Keratinocyte (primary cell): ENCODE results near the gene NTRK1. TPM values are rescaled to one million over a fixed set of nuclear protein-coding genes. Genes with fewer than 3 reads are reported as not detected.

ENCODE experiments used
- DNase-seq: peaks from one replicate; pipeline ENCODE4 v3.0.0-alpha.2; 2011; ENCODE audit warnings: low read depth, missing footprints, low spot score
- FAIRE-seq: peaks from 2 replicates; lab custom pipeline; 2011; peaks lifted over from hg19 to GRCh38; lab: Jason Lieb, UNC
- H2AFZ ChIP-seq: 2 replicates; pipeline ENCODE4 v1.6.0; 2012; ENCODE audit warnings: low read length, control low read depth, inconsistent platforms; ENCODE audit not compliant: control insufficient read depth
- H3K27ac ChIP-seq: 2 replicates; pipeline ENCODE4 v1.5.1; 2011; ENCODE audit warnings: low read length; ENCODE audit not compliant: control insufficient read depth, insufficient read depth
- H3K27me3 ChIP-seq: 3 replicates; pipeline ENCODE4 v1.6.0; 2011; ENCODE audit warnings: low read length; ENCODE audit not compliant: control insufficient read depth, insufficient read depth; ENCODE audit errors: extremely low read depth
- H3K36me3 ChIP-seq, 2 experiments: 2 replicates in 1 of 2; 3 replicates in 1 of 2; pipeline ENCODE4 v1.5.1; 2011; ENCODE audit warnings: low read length in 2 of 2, mild to moderate bottlenecking in 1 of 2; ENCODE audit not compliant: control insufficient read depth in 2 of 2, insufficient read depth in 2 of 2; ENCODE audit errors: extremely low read depth in 1 of 2
- H3K4me1 ChIP-seq: 3 replicates; pipeline ENCODE4 v1.5.1; 2011; ENCODE audit warnings: low read length; ENCODE audit not compliant: control insufficient read depth, insufficient read depth; ENCODE audit errors: extremely low read depth
- H3K4me2 ChIP-seq: 3 replicates; pipeline ENCODE4 v1.6.0; 2011; ENCODE audit warnings: low read depth, low read length; ENCODE audit not compliant: control insufficient read depth, insufficient read depth; ENCODE audit errors: extremely low read depth
- H3K4me3 ChIP-seq, 3 experiments: fragments of 200-600 bp in 1 of 3; sonication (generic) in 1 of 3; 2 replicates in 2 of 3; 3 replicates in 1 of 3; pipeline ENCODE4 v1.5.1; 2011 to 2016; ENCODE audit warnings: low read length in 3 of 3, mild to moderate bottlenecking in 3 of 3, control low read depth in 2 of 3, inconsistent platforms in 1 of 3, low read depth in 1 of 3, mixed read lengths in 1 of 3, mixed run types in 1 of 3, moderate library complexity in 1 of 3; ENCODE audit not compliant: control insufficient read depth in 2 of 3, insufficient read depth in 2 of 3; ENCODE audit errors: extremely low read depth in 1 of 3
- H3K79me2 ChIP-seq: 2 replicates; pipeline ENCODE4 v1.6.0; 2012; ENCODE audit warnings: low read length; ENCODE audit not compliant: control insufficient read depth, insufficient read depth
- H3K9ac ChIP-seq: 3 replicates; pipeline ENCODE4 v1.6.0; 2011; ENCODE audit warnings: low read length; ENCODE audit not compliant: control insufficient read depth, insufficient read depth; ENCODE audit errors: extremely low read depth
- H3K9me1 ChIP-seq: 3 replicates; pipeline ENCODE4 v1.6.0; 2011; ENCODE audit warnings: low read length; ENCODE audit not compliant: control insufficient read depth, insufficient read depth; ENCODE audit errors: extremely low read depth
- H3K9me3 ChIP-seq: 2 replicates; pipeline ENCODE4 v1.5.1; 2012; ENCODE audit warnings: low read depth, low read length; ENCODE audit not compliant: control insufficient read depth
- H4K20me1 ChIP-seq: 3 replicates; pipeline ENCODE4 v1.6.0; 2011; ENCODE audit warnings: low read length; ENCODE audit not compliant: control insufficient read depth, insufficient read depth; ENCODE audit errors: extremely low read depth
- EZH2 ChIP-seq: IDR thresholded peaks from one replicate; pipeline ENCODE4 v1.6.1; 2012; ENCODE audit warnings: inconsistent platforms, mild to moderate bottlenecking, low read length, moderate library complexity
- dilution Hi-C: fragments of 300-500 bp; cut with MboI; formaldehyde crosslinking; loops from one replicate; pipeline ENCODE4 v1.7.0; 2020; ENCODE audit warnings: low sequenced_read_pairs; ENCODE audit not compliant: extremely low pct_ligation_motif_present
- polyA plus RNA-seq, 5 experiments: library from polyadenylated mRNA; depleted of rRNA in 3 of 5; stranded (reverse) in 3 of 5; stranded (forward) in 1 of 5; unstranded in 1 of 5; fragments of >200 nt; gene quantifications; 1 replicate in 1 of 5; 2 replicates in 3 of 5; 3 replicates in 1 of 5; pipeline versions ENCODE4 v1.2.1 to v1.2.3, GENCODE V29; 2011 to 2012; ENCODE audit warnings: missing spikeins in 2 of 5, low read depth in 1 of 5, low replicate concordance in 1 of 5
- TF ChIP-seq, protein P1 (sequence below), 3 experiments: IDR thresholded peaks in 1 of 3; conservative IDR thresholded peaks in 1 of 3; optimal IDR thresholded peaks in 1 of 3; 2 replicates in 2 of 3; 3 replicates in 1 of 3; pipeline versions ENCODE3 to v1.5.1; 2011; ENCODE audit warnings: low read length in 3 of 3, mild to moderate bottlenecking in 3 of 3, moderate library complexity in 2 of 3, control low read depth in 1 of 3, inconsistent platforms in 1 of 3; ENCODE audit not compliant: insufficient read depth in 2 of 3; ENCODE audit errors: extremely low read depth in 1 of 3

The NTRK1 gene
- polyA plus RNA-seq, 1 donor (not counting 4 experiments of a cell fraction or from before 2014, with no cell fraction given) = 0.03 TPM

DNA sequence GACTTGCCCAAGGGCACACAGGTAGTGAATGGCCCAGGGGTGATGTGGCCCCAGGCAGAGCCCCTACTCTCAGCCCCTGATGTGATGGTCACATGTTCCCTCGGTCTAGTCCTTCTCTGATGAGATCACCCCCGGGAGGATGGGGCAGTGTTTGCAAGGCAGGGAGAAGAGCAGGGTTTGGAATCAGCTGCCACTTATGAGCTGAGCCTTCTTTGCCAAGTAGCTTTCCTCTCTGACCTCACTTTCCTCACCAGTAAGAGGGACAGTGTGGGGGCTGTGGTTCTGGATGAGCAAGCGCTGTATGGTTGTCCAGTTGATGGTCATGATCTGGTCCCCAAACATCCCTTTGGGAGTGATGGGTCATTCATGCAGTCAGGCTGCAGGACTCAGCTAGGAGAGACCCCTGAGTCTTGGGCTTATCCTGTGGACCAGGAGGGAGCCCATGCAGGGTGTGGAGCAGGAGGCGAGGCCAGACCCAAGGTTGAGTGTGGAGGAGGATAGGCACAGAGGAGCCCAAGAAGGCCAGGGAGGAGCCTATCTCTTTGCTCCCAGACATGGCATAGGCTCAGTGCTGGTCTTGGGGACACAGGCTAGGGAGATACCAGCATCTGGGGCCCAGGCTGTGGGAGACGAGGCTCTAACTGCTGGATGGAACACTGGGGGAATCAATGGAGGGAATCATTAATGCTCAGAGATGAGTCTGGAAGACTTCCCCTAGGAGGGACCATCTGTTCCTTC lies 16.9 kb downstream of the NTRK1 start:
- H3K27ac ChIP-seq = no peak overlapping the region
- no peak overlapping the region for H3K4me3 ChIP-seq
- DNase-seq (no peak), FAIRE-seq (no peak)
- no peaks in the 10 kb centered on the region for H3K9me3 ChIP-seq
- no peaks in the 10 kb centered on the region for H3K36me3 ChIP-seq
- no peaks in the 10 kb centered on the region for H4K20me1 ChIP-seq
- no peaks in the 10 kb centered on the region for H3K79me2 ChIP-seq
- H3K4me2 ChIP-seq = no peak overlapping the region
- dilution Hi-C loops = no loop called here
- peaks cover 62% of the 10 kb centered on the region for H3K27me3 ChIP-seq
- TF ChIP-seq, protein P1, sequence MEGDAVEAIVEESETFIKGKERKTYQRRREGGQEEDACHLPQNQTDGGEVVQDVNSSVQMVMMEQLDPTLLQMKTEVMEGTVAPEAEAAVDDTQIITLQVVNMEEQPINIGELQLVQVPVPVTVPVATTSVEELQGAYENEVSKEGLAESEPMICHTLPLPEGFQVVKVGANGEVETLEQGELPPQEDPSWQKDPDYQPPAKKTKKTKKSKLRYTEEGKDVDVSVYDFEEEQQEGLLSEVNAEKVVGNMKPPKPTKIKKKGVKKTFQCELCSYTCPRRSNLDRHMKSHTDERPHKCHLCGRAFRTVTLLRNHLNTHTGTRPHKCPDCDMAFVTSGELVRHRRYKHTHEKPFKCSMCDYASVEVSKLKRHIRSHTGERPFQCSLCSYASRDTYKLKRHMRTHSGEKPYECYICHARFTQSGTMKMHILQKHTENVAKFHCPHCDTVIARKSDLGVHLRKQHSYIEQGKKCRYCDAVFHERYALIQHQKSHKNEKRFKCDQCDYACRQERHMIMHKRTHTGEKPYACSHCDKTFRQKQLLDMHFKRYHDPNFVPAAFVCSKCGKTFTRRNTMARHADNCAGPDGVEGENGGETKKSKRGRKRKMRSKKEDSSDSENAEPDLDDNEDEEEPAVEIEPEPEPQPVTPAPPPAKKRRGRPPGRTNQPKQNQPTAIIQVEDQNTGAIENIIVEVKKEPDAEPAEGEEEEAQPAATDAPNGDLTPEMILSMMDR (optimal IDR thresholded peaks at IDR 0.05 in 1 of 3, IDR thresholded peaks at IDR 0.05 in 1 of 3, conservative IDR thresholded peaks at IDR 0.05 in 1 of 3; ENCODE audit: extremely low read depth in 1 of 3, insufficient read depth in 2 of 3, low read length in 3 of 3) = no peak
- no peak for TF ChIP-seq EZH2
- no peak overlapping the region for H2AFZ ChIP-seq
- no peaks in the 10 kb centered on the region for H3K9me1 ChIP-seq
- no peaks in the 10 kb centered on the region for H3K4me1 ChIP-seq
- no peak overlapping the region for H3K9ac ChIP-seq

DNA sequence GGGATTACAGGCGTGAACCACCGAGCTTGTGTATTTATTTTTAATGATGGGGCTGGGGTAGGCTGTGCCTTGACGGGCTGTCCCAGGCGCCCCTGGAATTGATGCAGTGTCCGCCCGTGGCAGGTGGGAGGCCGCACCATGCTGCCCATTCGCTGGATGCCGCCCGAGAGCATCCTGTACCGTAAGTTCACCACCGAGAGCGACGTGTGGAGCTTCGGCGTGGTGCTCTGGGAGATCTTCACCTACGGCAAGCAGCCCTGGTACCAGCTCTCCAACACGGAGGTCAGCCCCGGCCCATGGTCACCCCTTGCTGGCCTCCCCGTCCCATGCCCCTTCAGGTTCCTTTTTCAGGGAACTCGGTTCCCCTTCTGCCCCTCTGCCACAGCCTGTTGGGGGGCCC lies 19.2 kb downstream of the NTRK1 start:
- dilution Hi-C loops = no loop called here
- Histone ChIP-seq H3K9ac (no peak overlapping the region), H3K9me1 (no peaks in the 10 kb centered on the region), H3K9me3 (no peaks in the 10 kb centered on the region), H3K4me2 (no peak overlapping the region), H3K27ac (no peak overlapping the region), H2AFZ (no peak overlapping the region), H4K20me1 (peaks cover 3% of the 10 kb centered on the region), H3K4me1 (no peaks in the 10 kb centered on the region), H3K27me3 (peaks cover 68% of the 10 kb centered on the region), H3K4me3 (no peak overlapping the region), H3K79me2 (no peaks in the 10 kb centered on the region), H3K36me3 (no peaks in the 10 kb centered on the region)
- TF ChIP-seq EZH2 = no peak
- TF ChIP-seq, protein P1 (optimal IDR thresholded peaks at IDR 0.05 in 1 of 3, IDR thresholded peaks at IDR 0.05 in 1 of 3, conservative IDR thresholded peaks at IDR 0.05 in 1 of 3; ENCODE audit: extremely low read depth in 1 of 3, insufficient read depth in 2 of 3, low read length in 3 of 3) = no peak
- no peak for FAIRE-seq
- DNase-seq = no peak
